ENCODE measurements around the gene GPR143. TPM values are rescaled to one million over a fixed set of nuclear protein-coding genes. Genes with fewer than 3 reads are reported as not detected.
A peak's percentile ranks its signal among the peaks of the same experiment; 100 is the strongest.

GPR143 gene
- total RNA-seq, 2 experiments from 2014 or later: not detected

- POLR2A ChIA-PET: no interaction called here
- Mint-ChIP-seq H3K27ac (no peak overlapping the region), H3K27me3 (no peaks in the 10 kb centered on the region)
Measured at GRCh38 chrX:9698576-9698975, 67.1 kb downstream of the GPR143 start.

GRCh38 chrX:9693307-9694001 lies 72.2 kb downstream of the GPR143 start:
- Mint-ChIP-seq H3K36me3 (peaks cover 19% of the 10 kb centered on the region), H3K9me3 (no peaks in the 10 kb centered on the region), H3K4me3 (no peak overlapping the region), H3K27me3 (no peaks in the 10 kb centered on the region), H3K27ac (peak overlapping the region; percentile 18), H3K4me1 (ENCODE audit: low read depth) (peaks cover 8% of the 10 kb centered on the region)
- DNase-seq: no peak
- CTCF ChIA-PET: no interaction called here
- intact Hi-C loops (cut with micrococcal nuclease): no loop called here
- POLR2A ChIA-PET: no interaction called here

More at GRCh38 chrX:9698576-9698975, 67.1 kb downstream of the GPR143 start:
- H3K36me3 Mint-ChIP-seq: peaks cover 21% of the 10 kb centered on the region
- H3K4me1 Mint-ChIP-seq (ENCODE audit: low read depth): peaks cover 3% of the 10 kb centered on the region
- intact Hi-C loops (cut with micrococcal nuclease): no loop called here
- CTCF ChIA-PET: no interaction called here
- H3K4me3 Mint-ChIP-seq: no peak overlapping the region
- DNase-seq: no peak
- H3K9me3 Mint-ChIP-seq: no peaks in the 10 kb centered on the region

- ChIA-PET POLR2A (no interaction called here), CTCF (no interaction called here)
- Mint-ChIP-seq H3K27me3 (no peaks in the 10 kb centered on the region), H3K36me3 (peaks cover 20% of the 10 kb centered on the region), H3K4me3 (no peak overlapping the region), H3K27ac (no peak overlapping the region), H3K9me3 (no peaks in the 10 kb centered on the region), H3K4me1 (ENCODE audit: low read depth) (peaks cover 8% of the 10 kb centered on the region)
- DNase-seq: no peak
- intact Hi-C loops (cut with micrococcal nuclease): no loop called here
Measured at GRCh38 chrX:9690046-9690445, 75.6 kb downstream of the GPR143 start.

GRCh38 chrX:9688833-9689232 lies 76.8 kb downstream of the GPR143 start:
- no peaks in the 10 kb centered on the region for H3K9me3 Mint-ChIP-seq
- CTCF ChIA-PET: interaction anchor here (0.8 kb wide), 1 partner anchor 719 kb away, joined by 3 read pairs; no protein-coding TSS in a partner anchor
- H3K27ac Mint-ChIP-seq: no peak overlapping the region
- peaks cover 19% of the 10 kb centered on the region for H3K36me3 Mint-ChIP-seq
- H3K4me1 Mint-ChIP-seq (ENCODE audit: low read depth): peaks cover 7% of the 10 kb centered on the region
- no peak overlapping the region for H3K4me3 Mint-ChIP-seq
- POLR2A ChIA-PET: no interaction called here
- H3K27me3 Mint-ChIP-seq: no peaks in the 10 kb centered on the region
- intact Hi-C loops (cut with micrococcal nuclease): no loop called here
- no peak for DNase-seq

- ChIA-PET CTCF (interaction anchor here (0.8 kb wide), 1 partner anchor 718 kb away, joined by 3 read pairs; no protein-coding TSS in a partner anchor), POLR2A (no interaction called here)
- peaks cover 2% of the 10 kb centered on the region for H3K4me1 Mint-ChIP-seq (ENCODE audit: low read depth)
- H3K4me3 Mint-ChIP-seq: no peak overlapping the region
- no peaks in the 10 kb centered on the region for H3K27me3 Mint-ChIP-seq
- DNase-seq: no peak
- H3K9me3 Mint-ChIP-seq: no peaks in the 10 kb centered on the region
- peaks cover 13% of the 10 kb centered on the region for H3K36me3 Mint-ChIP-seq
- no peak overlapping the region for H3K27ac Mint-ChIP-seq
- intact Hi-C loops (cut with micrococcal nuclease): no loop called here
Measured at GRCh38 chrX:9687899-9688298, 77.7 kb downstream of the GPR143 start.

GRCh38 chrX:9683350-9683749 lies 82.3 kb downstream of the GPR143 start:
- H3K27me3 Mint-ChIP-seq: no peaks in the 10 kb centered on the region

GRCh38 chrX:9682861-9683260 lies 82.8 kb downstream of the GPR143 start:
- ChIA-PET POLR2A (no interaction called here), CTCF (no interaction called here)
- Mint-ChIP-seq H3K4me3 (no peak overlapping the region), H3K4me1 (ENCODE audit: low read depth) (peaks cover 8% of the 10 kb centered on the region), H3K27ac (no peak overlapping the region), H3K9me3 (no peaks in the 10 kb centered on the region), H3K27me3 (no peaks in the 10 kb centered on the region), H3K36me3 (peaks cover 10% of the 10 kb centered on the region)
- intact Hi-C loops (cut with micrococcal nuclease): no loop called here
- DNase-seq: no peak

More at GRCh38 chrX:9683350-9683749, 82.3 kb downstream of the GPR143 start:
- no peaks in the 10 kb centered on the region for H3K9me3 Mint-ChIP-seq
- H3K4me1 Mint-ChIP-seq (ENCODE audit: low read depth): peaks cover 3% of the 10 kb centered on the region
- no peak for DNase-seq
- POLR2A ChIA-PET: no interaction called here
- H3K27ac Mint-ChIP-seq: no peak overlapping the region
- CTCF ChIA-PET: no interaction called here
- H3K4me3 Mint-ChIP-seq: no peak overlapping the region
- peaks cover 12% of the 10 kb centered on the region for H3K36me3 Mint-ChIP-seq
- intact Hi-C loops (cut with micrococcal nuclease): no loop called here

GRCh38 chrX:9682456-9682855 lies 83.2 kb downstream of the GPR143 start:
- H3K4me3 Mint-ChIP-seq: no peak overlapping the region
- no peak for DNase-seq
- ChIA-PET POLR2A (no interaction called here), CTCF (no interaction called here)
- H3K36me3 Mint-ChIP-seq: peaks cover 10% of the 10 kb centered on the region
- H3K27me3 Mint-ChIP-seq: no peaks in the 10 kb centered on the region
- no peak overlapping the region for H3K27ac Mint-ChIP-seq
- peaks cover 12% of the 10 kb centered on the region for H3K4me1 Mint-ChIP-seq (ENCODE audit: low read depth)
- H3K9me3 Mint-ChIP-seq: no peaks in the 10 kb centered on the region
- intact Hi-C loops (cut with micrococcal nuclease): no loop called here

- Mint-ChIP-seq H3K36me3 (peaks cover 13% of the 10 kb centered on the region), H3K27me3 (no peaks in the 10 kb centered on the region), H3K9me3 (peaks cover 4% of the 10 kb centered on the region), H3K4me3 (no peak overlapping the region), H3K4me1 (ENCODE audit: low read depth) (peaks cover 20% of the 10 kb centered on the region), H3K27ac (no peak overlapping the region)
- no peak for DNase-seq
- intact Hi-C loops (cut with micrococcal nuclease): no loop called here
- ChIA-PET POLR2A (no interaction called here), CTCF (no interaction called here)
Measured at GRCh38 chrX:9681422-9681821, 84.2 kb downstream of the GPR143 start.

GRCh38 chrX:9681011-9681410 lies 84.6 kb downstream of the GPR143 start:
- no peaks in the 10 kb centered on the region for H3K27me3 Mint-ChIP-seq
- intact Hi-C loops (cut with micrococcal nuclease): no loop called here

GRCh38 chrX:9678215-9678965 lies 87.3 kb downstream of the GPR143 start:
- intact Hi-C loops (cut with micrococcal nuclease): loop anchor here (5.0 kb wide), 1 partner anchor 419 kb away; no protein-coding TSS in a partner anchor
- ChIA-PET CTCF (no interaction called here), POLR2A (interaction anchor here (1.1 kb wide), 1 partner anchor 217 kb away, joined by 5 read pairs; no protein-coding TSS in a partner anchor)
- no peak overlapping the region for H3K4me3 Mint-ChIP-seq
- no peak overlapping the region for H3K27ac Mint-ChIP-seq
- H3K9me3 Mint-ChIP-seq: peaks cover 4% of the 10 kb centered on the region
- H3K27me3 Mint-ChIP-seq: no peaks in the 10 kb centered on the region
- H3K36me3 Mint-ChIP-seq: peaks cover 10% of the 10 kb centered on the region
- H3K4me1 Mint-ChIP-seq (ENCODE audit: low read depth): peaks cover 20% of the 10 kb centered on the region
- no peak for DNase-seq

More at GRCh38 chrX:9681011-9681410, 84.6 kb downstream of the GPR143 start:
- POLR2A ChIA-PET: no interaction called here
- Mint-ChIP-seq H3K36me3 (peaks cover 15% of the 10 kb centered on the region), H3K4me1 (ENCODE audit: low read depth) (peaks cover 20% of the 10 kb centered on the region), H3K27ac (no peak overlapping the region), H3K9me3 (peaks cover 4% of the 10 kb centered on the region), H3K4me3 (no peak overlapping the region)
- CTCF ChIA-PET: no interaction called here
- DNase-seq: no peak

GRCh38 chrX:9677098-9677739 lies 88.4 kb downstream of the GPR143 start:
- intact Hi-C loops (cut with micrococcal nuclease): loop anchor here (1.0 to 5.0 kb wide), 10 partner anchors 33 to 420 kb away; no protein-coding TSS in a partner anchor
- peak overlapping the region; percentile 14 for H3K27ac Mint-ChIP-seq

More at GRCh38 chrX:9677098-9677739, 88.4 kb downstream of the GPR143 start:
- no peak overlapping the region for H3K4me3 Mint-ChIP-seq
- ChIA-PET CTCF (interaction anchor here (1.4 kb wide), 1 partner anchor 364 kb away, joined by 3 read pairs; no protein-coding TSS in a partner anchor), POLR2A (interaction anchor here (0.7 to 1.1 kb wide), 2 partner anchors 39 to 216 kb away, joined by 3 to 5 read pairs; no protein-coding TSS in a partner anchor)
- DNase-seq: peak; percentile 43
- H3K27me3 Mint-ChIP-seq: no peaks in the 10 kb centered on the region
- peaks cover 4% of the 10 kb centered on the region for H3K9me3 Mint-ChIP-seq
- H3K36me3 Mint-ChIP-seq: peaks cover 14% of the 10 kb centered on the region
- H3K4me1 Mint-ChIP-seq (ENCODE audit: low read depth): peaks cover 20% of the 10 kb centered on the region
